ENCODE data around the gene MOCOS. TPM values are rescaled to one million over a fixed set of nuclear protein-coding genes. Genes with fewer than 3 reads are reported as not detected.

The MOCOS gene
- total and polyA plus RNA-seq, 2 of the 8 experiments (the other 6 are each of a cell fraction or from before 2014, with no cell fraction given): 4.7 to 5.8 TPM

- Histone ChIP-seq H3K27ac (ENCODE audit: low read depth, low read length) (no peak overlapping the region), H4K91ac (replicated peaks; ENCODE audit: insufficient read length, low read length) (no peak overlapping the region), H3K9ac (replicated peaks in 1 of 4; ENCODE audit: extremely low read depth in 1 of 4, low read depth in 3 of 4, low read length in 3 of 4) (no peak overlapping the region), H2AFZ (ENCODE audit: low read length) (no peak overlapping the region), H3K23ac (ENCODE audit: insufficient read length) (no peak overlapping the region), H3K36me3 (ENCODE audit: control insufficient read depth in 2 of 4, insufficient read depth in 4 of 4, low read length in 3 of 4) (no peaks in the 10 kb centered on the region), H4K8ac (ENCODE audit: extremely low read depth, insufficient read depth, low read length) (no peak overlapping the region), H3K23me2 (ENCODE audit: low read depth, low read length) (no peaks in the 10 kb centered on the region), H3K79me1 (ENCODE audit: low read depth, low read length) (no peaks in the 10 kb centered on the region), H3K27me3 (replicated peaks in 1 of 4; ENCODE audit: control insufficient read depth in 3 of 4, extremely low read depth in 1 of 4, insufficient read depth in 3 of 4, low read length in 3 of 4) (no peaks in the 10 kb centered on the region), H3K9me3 (ENCODE audit: insufficient read depth in 2 of 2, low read depth in 1 of 2, low read length in 1 of 2) (no peaks in the 10 kb centered on the region), H2AK5ac (ENCODE audit: low read depth, low read length) (no peak overlapping the region), H3K14ac (ENCODE audit: insufficient read length) (no peak overlapping the region), H3K79me2 (ENCODE audit: control insufficient read depth in 1 of 2, insufficient read depth in 2 of 2, low read length in 2 of 2) (no peaks in the 10 kb centered on the region), H2BK5ac (ENCODE audit: low read depth, low read length) (no peak overlapping the region), H3K18ac (ENCODE audit: extremely low read depth, low read length) (no peak overlapping the region), H2BK120ac (replicated peaks; ENCODE audit: low read depth, low read length) (no peak overlapping the region), H3K4me3 (ENCODE audit: extremely low read depth in 1 of 4, insufficient read depth in 2 of 4, low read depth in 3 of 4, low read length in 4 of 4) (no peak overlapping the region), H2BK12ac (ENCODE audit: low read depth, low read length) (no peak overlapping the region), H4K20me1 (replicated peaks in 1 of 2; ENCODE audit: control insufficient read depth in 1 of 2, insufficient read depth in 2 of 2, low read length in 2 of 2) (no peaks in the 10 kb centered on the region), H4K5ac (ENCODE audit: insufficient read length, low read depth, low read length) (no peak overlapping the region), H3K4me1 (replicated peaks in 1 of 4; ENCODE audit: control insufficient read depth in 3 of 4, insufficient read depth in 4 of 4, low read length in 3 of 4) (no peaks in the 10 kb centered on the region), H2BK15ac (ENCODE audit: low read length) (no peak overlapping the region), H3K56ac (replicated peaks; ENCODE audit: insufficient read length, low read depth, low read length) (no peak overlapping the region), H3K4me2 (ENCODE audit: insufficient read depth in 1 of 2, low read depth in 2 of 2, low read length in 2 of 2) (no peak overlapping the region), H2BK20ac (ENCODE audit: low read length) (no peak overlapping the region), H3K4ac (replicated peaks; ENCODE audit: insufficient read length, low read depth, low read length) (no peak overlapping the region)
- POLR2A ChIA-PET (ENCODE audit: partially characterized antibody): interaction anchor here (1.0 to 6.0 kb wide), 3 partner anchors 10 to 68 kb away, joined by 3 to 56 read pairs (median 3); partner anchors contain the start of genes ELP2 and MOCOS
- CTCF ChIA-PET (ENCODE audit: partially characterized antibody): interaction anchor here (0.6 to 3.8 kb wide), 5 partner anchors 9 to 99 kb away, joined by 3 to 30 read pairs (median 5); no protein-coding TSS in a partner anchor
- DNase-seq (ENCODE audit: low read depth in 1 of 2, low spot score in 2 of 2) (no peak), FAIRE-seq (no peak)
- peak in 2 of 3 experiments; percentile 7; a peak in 1 of 4 replicates for TF ChIP-seq CTCF (IDR thresholded peaks at IDR 0.05; ENCODE audit: control extremely low read depth in 1 of 3, insufficient read depth in 1 of 3, low read depth in 1 of 3, low read length in 3 of 3)
- peak in 1 of 2 experiments; percentile 26; a peak in 1 of 4 replicates for TF ChIP-seq RAD21 (IDR thresholded peaks at IDR 0.05 in 1 of 2, conservative IDR thresholded peaks at IDR 0.05 in 1 of 2; ENCODE audit: low read depth in 2 of 2, low read length in 2 of 2)
These were observed 10.3 kb downstream of the MOCOS start for GRCh38 chr18:36197511-36198166.

Measured in H1 (cell line).